Stomach smooth muscle (tissue), 2 donors: ENCODE results near the gene POU2AF2.
A peak's percentile ranks its signal among the peaks of the same experiment; 100 is the strongest.

Experiments
- H3K27ac ChIP-seq: one replicate; pipeline ENCODE4 v1.7.0; 2013; ENCODE audit warnings: mild to moderate bottlenecking, low read length, inconsistent platforms
- H3K27me3 ChIP-seq, 2 donors: one replicate each; pipeline ENCODE4 v1.7.0; 2013; ENCODE audit warnings: low read length in 2 of 2; ENCODE audit not compliant: insufficient read depth in 2 of 2, control insufficient read depth in 1 of 2
- H3K36me3 ChIP-seq, 2 donors: one replicate each; pipeline ENCODE4 v1.7.0; 2013; ENCODE audit warnings: low read length in 2 of 2; ENCODE audit not compliant: control insufficient read depth in 2 of 2, insufficient read depth in 2 of 2
- H3K4me1 ChIP-seq: one replicate; pipeline ENCODE4 v1.7.0; 2013; ENCODE audit warnings: low read length; ENCODE audit not compliant: control insufficient read depth, insufficient read depth
- H3K4me3 ChIP-seq, 2 donors: one replicate each; pipeline ENCODE4 v1.7.0; 2013; ENCODE audit warnings: low read length in 2 of 2
- H3K9ac ChIP-seq, 2 donors: one replicate each; pipeline ENCODE4 v1.7.0; 2013; ENCODE audit warnings: low read length in 2 of 2, mild to moderate bottlenecking in 1 of 2
- H3K9me3 ChIP-seq, 2 donors: one replicate each; pipeline ENCODE4 v1.7.0; 2013; ENCODE audit warnings: low read length in 2 of 2; ENCODE audit not compliant: control insufficient read depth in 2 of 2
- donor health status: healthy.
- donor health status: Pancreatic carcinoma.

POU2AF2 gene

GRCh38 chr11:111331711-111332479, 86.4 kb downstream of the POU2AF2 start:
- Histone ChIP-seq H3K4me1 (peaks cover 32% of the 10 kb centered on the region), H3K9ac (no peak overlapping the region), H3K27ac (peak overlapping the region; percentile 31), H3K36me3 (no peaks in the 10 kb centered on the region), H3K9me3 (no peaks in the 10 kb centered on the region), H3K27me3 (no peaks in the 10 kb centered on the region), H3K4me3 (no peak overlapping the region)

DNA sequence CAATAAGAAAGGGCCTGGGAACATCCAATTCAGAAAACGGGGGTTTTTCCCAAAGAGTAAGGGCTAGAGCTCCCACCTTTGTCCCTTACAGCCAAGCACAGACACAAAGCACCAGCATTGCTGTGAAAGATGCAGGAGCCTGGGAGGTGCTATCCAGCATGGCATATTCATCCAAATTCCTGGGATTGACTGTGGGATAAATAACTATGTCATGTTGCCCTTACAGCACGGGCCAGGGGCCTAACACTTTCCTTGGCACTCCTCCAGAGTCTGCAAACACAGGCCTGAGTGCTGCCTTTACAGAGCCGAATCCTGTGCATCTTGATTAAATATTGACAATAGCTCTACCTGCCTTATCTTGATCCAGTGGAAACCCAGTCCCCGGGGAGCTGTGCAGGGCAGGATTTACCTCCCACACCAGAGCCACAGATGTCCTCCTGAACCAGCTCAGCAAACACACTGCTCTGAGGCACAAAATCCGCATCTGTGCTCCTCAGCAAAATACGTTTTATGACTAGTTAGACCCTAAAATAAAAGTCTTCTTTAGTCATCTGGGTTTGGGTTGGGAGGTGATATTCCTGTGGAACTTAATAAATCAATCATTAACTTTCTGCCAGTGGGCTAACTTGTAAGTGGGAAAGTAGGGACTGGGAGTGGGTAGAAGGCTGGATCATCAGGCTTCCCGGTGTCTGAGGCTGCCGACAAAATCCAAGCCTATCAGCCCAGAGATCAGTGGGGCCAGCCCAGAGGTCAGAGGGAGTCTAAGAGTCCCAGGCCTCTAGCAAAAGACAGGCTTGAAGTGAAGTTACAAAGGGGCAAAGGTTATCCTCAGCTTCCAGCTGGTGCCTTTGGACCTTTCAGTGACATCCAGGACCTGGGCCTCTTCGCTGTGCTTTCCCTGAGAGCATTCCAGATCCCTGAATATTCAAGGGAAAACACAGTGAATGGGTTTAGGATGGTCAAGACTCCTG, 89.3 kb downstream of the POU2AF2 start:
- Histone ChIP-seq H3K4me3 (no peak overlapping the region), H3K27ac (no peak overlapping the region), H3K27me3 (no peaks in the 10 kb centered on the region), H3K4me1 (peaks cover 27% of the 10 kb centered on the region), H3K36me3 (no peaks in the 10 kb centered on the region), H3K9me3 (no peaks in the 10 kb centered on the region), H3K9ac (no peak overlapping the region)

DNA sequence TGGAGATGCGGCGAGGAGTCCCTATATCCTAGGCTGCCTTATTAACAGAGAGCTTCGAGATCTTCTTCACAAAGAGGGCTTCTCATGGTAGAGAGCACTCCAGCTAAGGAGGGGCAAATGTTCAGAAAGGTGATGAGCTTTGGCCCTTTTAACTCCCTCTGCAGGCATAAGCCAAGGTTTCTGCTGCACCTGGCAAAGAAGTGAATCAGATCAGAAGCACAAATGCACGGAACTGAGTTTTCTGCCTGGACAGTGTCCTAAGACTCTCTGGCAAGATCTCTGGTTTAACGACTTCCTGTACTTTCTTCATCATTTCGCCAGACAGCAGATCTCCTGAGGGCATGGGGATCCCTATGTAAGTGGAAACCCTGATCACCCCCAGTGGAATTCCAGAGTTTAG, 90.0 kb downstream of the POU2AF2 start:
- Histone ChIP-seq H3K4me3 (no peak overlapping the region), H3K36me3 (no peaks in the 10 kb centered on the region), H3K9ac (no peak overlapping the region), H3K4me1 (peaks cover 20% of the 10 kb centered on the region), H3K9me3 (no peaks in the 10 kb centered on the region), H3K27me3 (no peaks in the 10 kb centered on the region), H3K27ac (no peak overlapping the region)
